ENCODE results near the gene SLAMF6.

GRCh38 chr1:160552425-160552824, 29.4 kb upstream of the SLAMF6 start:
- TF ChIP-seq, protein P1, sequence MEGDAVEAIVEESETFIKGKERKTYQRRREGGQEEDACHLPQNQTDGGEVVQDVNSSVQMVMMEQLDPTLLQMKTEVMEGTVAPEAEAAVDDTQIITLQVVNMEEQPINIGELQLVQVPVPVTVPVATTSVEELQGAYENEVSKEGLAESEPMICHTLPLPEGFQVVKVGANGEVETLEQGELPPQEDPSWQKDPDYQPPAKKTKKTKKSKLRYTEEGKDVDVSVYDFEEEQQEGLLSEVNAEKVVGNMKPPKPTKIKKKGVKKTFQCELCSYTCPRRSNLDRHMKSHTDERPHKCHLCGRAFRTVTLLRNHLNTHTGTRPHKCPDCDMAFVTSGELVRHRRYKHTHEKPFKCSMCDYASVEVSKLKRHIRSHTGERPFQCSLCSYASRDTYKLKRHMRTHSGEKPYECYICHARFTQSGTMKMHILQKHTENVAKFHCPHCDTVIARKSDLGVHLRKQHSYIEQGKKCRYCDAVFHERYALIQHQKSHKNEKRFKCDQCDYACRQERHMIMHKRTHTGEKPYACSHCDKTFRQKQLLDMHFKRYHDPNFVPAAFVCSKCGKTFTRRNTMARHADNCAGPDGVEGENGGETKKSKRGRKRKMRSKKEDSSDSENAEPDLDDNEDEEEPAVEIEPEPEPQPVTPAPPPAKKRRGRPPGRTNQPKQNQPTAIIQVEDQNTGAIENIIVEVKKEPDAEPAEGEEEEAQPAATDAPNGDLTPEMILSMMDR (IDR thresholded peaks at IDR 0.05) = no peak
- no peak for TF ChIP-seq POLR2A (IDR thresholded peaks at IDR 0.05)

Measured in right lobe of liver (tissue), 4 donors.